Measurements from ENCODE around the gene RBM26. TPM values are rescaled to one million over a fixed set of nuclear protein-coding genes. Genes with fewer than 3 reads are reported as not detected.

RBM26 gene
- total and polyA plus RNA-seq, 2 donors (not counting 1 experiment from before 2014, with no cell fraction given), result 19.9 to 20.3 TPM

DNA sequence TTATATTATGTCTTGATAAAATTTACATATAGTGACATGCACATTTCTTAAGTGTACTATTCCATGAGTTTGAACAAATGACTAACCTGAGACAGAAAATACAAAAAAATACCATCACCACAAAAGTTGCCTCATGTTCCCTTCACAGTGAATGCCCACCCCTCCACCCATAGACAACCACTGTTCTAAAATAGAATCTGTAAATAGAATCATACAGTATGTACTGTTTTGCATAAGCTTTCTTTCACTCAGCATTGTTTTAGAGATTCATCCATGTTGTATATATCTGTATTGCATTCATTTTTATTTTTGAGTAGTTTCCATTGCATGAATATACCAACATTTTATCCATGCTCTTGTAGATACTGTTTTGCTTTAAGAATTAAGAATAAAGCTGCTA, 23.3 kb upstream of the RBM26 start:
- Histone ChIP-seq H2AFZ (ENCODE audit: low read length) (no peak overlapping the region), H3K4me2 (ENCODE audit: extremely low read depth, insufficient read depth, low read length) (no peak overlapping the region), H3K79me2 (ENCODE audit: control insufficient read depth, insufficient read depth, low read length) (no peaks in the 10 kb centered on the region), H3K36me3 (ENCODE audit: control insufficient read depth, insufficient read depth, low read length) (no peaks in the 10 kb centered on the region), H3K4me1 (ENCODE audit: control insufficient read depth, extremely low read depth, insufficient read depth, low read length) (no peaks in the 10 kb centered on the region), H3K9me3 (ENCODE audit: control insufficient read depth, insufficient read depth, low read depth, low read length) (no peaks in the 10 kb centered on the region), H3K9ac (ENCODE audit: insufficient read depth, low read length) (no peak overlapping the region), H3K27me3 (ENCODE audit: control insufficient read depth, insufficient read depth, low read length) (no peaks in the 10 kb centered on the region), H3K4me3 (replicated peaks in 1 of 4; ENCODE audit: control extremely low read depth in 1 of 4, insufficient read depth in 1 of 4, low read depth in 3 of 4, low read length in 4 of 4) (no peak overlapping the region), H3K27ac (ENCODE audit: insufficient read depth, low read length) (no peak overlapping the region), H4K20me1 (ENCODE audit: control insufficient read depth, extremely low read depth, insufficient read depth, low read length) (no peaks in the 10 kb centered on the region)
- no peak for TF ChIP-seq EZH2 (IDR thresholded peaks at IDR 0.05; ENCODE audit: low read length, missing control alignments)
- TF ChIP-seq, protein P1, sequence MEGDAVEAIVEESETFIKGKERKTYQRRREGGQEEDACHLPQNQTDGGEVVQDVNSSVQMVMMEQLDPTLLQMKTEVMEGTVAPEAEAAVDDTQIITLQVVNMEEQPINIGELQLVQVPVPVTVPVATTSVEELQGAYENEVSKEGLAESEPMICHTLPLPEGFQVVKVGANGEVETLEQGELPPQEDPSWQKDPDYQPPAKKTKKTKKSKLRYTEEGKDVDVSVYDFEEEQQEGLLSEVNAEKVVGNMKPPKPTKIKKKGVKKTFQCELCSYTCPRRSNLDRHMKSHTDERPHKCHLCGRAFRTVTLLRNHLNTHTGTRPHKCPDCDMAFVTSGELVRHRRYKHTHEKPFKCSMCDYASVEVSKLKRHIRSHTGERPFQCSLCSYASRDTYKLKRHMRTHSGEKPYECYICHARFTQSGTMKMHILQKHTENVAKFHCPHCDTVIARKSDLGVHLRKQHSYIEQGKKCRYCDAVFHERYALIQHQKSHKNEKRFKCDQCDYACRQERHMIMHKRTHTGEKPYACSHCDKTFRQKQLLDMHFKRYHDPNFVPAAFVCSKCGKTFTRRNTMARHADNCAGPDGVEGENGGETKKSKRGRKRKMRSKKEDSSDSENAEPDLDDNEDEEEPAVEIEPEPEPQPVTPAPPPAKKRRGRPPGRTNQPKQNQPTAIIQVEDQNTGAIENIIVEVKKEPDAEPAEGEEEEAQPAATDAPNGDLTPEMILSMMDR (conservative IDR thresholded peaks at IDR 0.05 in 1 of 2, IDR thresholded peaks at IDR 0.05 in 1 of 2; ENCODE audit: low read depth in 1 of 2, low read length in 2 of 2), result no peak
- DNase-seq (ENCODE audit: low read depth in 2 of 2), result no peak

- no peaks in the 10 kb centered on the region for H4K20me1 ChIP-seq (ENCODE audit: control insufficient read depth, extremely low read depth, insufficient read depth, low read length)
- no peaks in the 10 kb centered on the region for H3K79me2 ChIP-seq (ENCODE audit: control insufficient read depth, insufficient read depth, low read length)
- H3K4me2 ChIP-seq (ENCODE audit: extremely low read depth, insufficient read depth, low read length), result no peak overlapping the region
- no peak for DNase-seq (ENCODE audit: low read depth in 2 of 2)
- H3K27me3 ChIP-seq (ENCODE audit: control insufficient read depth, insufficient read depth, low read length), result no peaks in the 10 kb centered on the region
- no peak overlapping the region for H3K9ac ChIP-seq (ENCODE audit: insufficient read depth, low read length)
- no peak overlapping the region for H3K27ac ChIP-seq (ENCODE audit: insufficient read depth, low read length)
- H3K36me3 ChIP-seq (ENCODE audit: control insufficient read depth, insufficient read depth, low read length), result no peaks in the 10 kb centered on the region
- no peaks in the 10 kb centered on the region for H3K9me3 ChIP-seq (ENCODE audit: control insufficient read depth, insufficient read depth, low read depth, low read length)
- H3K4me3 ChIP-seq (replicated peaks in 1 of 4; ENCODE audit: control extremely low read depth in 1 of 4, insufficient read depth in 1 of 4, low read depth in 3 of 4, low read length in 4 of 4), result no peak overlapping the region
- H2AFZ ChIP-seq (ENCODE audit: low read length), result no peak overlapping the region
- no peaks in the 10 kb centered on the region for H3K4me1 ChIP-seq (ENCODE audit: control insufficient read depth, extremely low read depth, insufficient read depth, low read length)
- TF ChIP-seq, protein P1 (conservative IDR thresholded peaks at IDR 0.05 in 1 of 2, IDR thresholded peaks at IDR 0.05 in 1 of 2; ENCODE audit: low read depth in 1 of 2, low read length in 2 of 2), result no peak
- no peak for TF ChIP-seq EZH2 (IDR thresholded peaks at IDR 0.05; ENCODE audit: low read length, missing control alignments)
Measured at GRCh38 chr13:79427883-79428282, 21.8 kb upstream of the RBM26 start.

GRCh38 chr13:79427265-79427664, 21.2 kb upstream of the RBM26 start:
- Histone ChIP-seq H3K4me3 (replicated peaks in 1 of 4; ENCODE audit: control extremely low read depth in 1 of 4, insufficient read depth in 1 of 4, low read depth in 3 of 4, low read length in 4 of 4) (no peak overlapping the region), H3K9me3 (ENCODE audit: control insufficient read depth, insufficient read depth, low read depth, low read length) (no peaks in the 10 kb centered on the region), H3K9ac (ENCODE audit: insufficient read depth, low read length) (no peak overlapping the region), H3K79me2 (ENCODE audit: control insufficient read depth, insufficient read depth, low read length) (no peaks in the 10 kb centered on the region), H3K4me2 (ENCODE audit: extremely low read depth, insufficient read depth, low read length) (no peak overlapping the region), H2AFZ (ENCODE audit: low read length) (no peak overlapping the region), H3K4me1 (ENCODE audit: control insufficient read depth, extremely low read depth, insufficient read depth, low read length) (no peaks in the 10 kb centered on the region), H4K20me1 (ENCODE audit: control insufficient read depth, extremely low read depth, insufficient read depth, low read length) (no peaks in the 10 kb centered on the region), H3K27ac (ENCODE audit: insufficient read depth, low read length) (no peak overlapping the region), H3K27me3 (ENCODE audit: control insufficient read depth, insufficient read depth, low read length) (no peaks in the 10 kb centered on the region), H3K36me3 (ENCODE audit: control insufficient read depth, insufficient read depth, low read length) (no peaks in the 10 kb centered on the region)
- TF ChIP-seq, protein P1 (conservative IDR thresholded peaks at IDR 0.05 in 1 of 2, IDR thresholded peaks at IDR 0.05 in 1 of 2; ENCODE audit: low read depth in 1 of 2, low read length in 2 of 2), result no peak
- TF ChIP-seq EZH2 (IDR thresholded peaks at IDR 0.05; ENCODE audit: low read length, missing control alignments), result no peak
- DNase-seq (ENCODE audit: low read depth in 2 of 2), result no peak

All from fibroblast of lung (primary cell).